NCI-H2196 (cell line): ENCODE data around the gene ISM2.

Source experiments
- DNase-seq: peaks from one replicate; lab custom pipeline; 2025; ENCODE audit not compliant: unreplicated experiment; lab: John Stamatoyannopoulos, UW

Gene ISM2

GRCh38 chr14:77508249-77508648 is 9.6 kb upstream of the ISM2 start:
- no peak for DNase-seq

DNA sequence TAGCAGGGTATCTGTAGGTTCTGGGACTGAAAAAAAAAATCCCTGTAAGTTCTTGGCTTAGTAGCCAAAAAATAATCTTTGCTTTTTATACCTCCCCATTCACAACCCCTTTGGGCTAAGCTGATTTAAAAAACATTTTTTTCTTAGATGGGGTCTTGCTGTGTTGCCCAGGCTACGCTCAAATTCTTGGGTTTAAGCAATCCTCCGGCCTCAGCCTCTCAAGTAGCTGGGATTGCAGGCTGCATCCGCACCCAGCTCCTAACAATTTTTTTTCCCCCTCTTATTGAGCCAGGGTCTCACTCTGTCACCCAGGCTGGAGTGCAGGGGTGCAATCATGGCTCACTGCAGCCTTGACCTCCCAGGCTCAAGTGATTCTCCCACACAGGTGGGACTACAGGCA is 9.1 kb upstream of the ISM2 start:
- no peak for DNase-seq

DNA sequence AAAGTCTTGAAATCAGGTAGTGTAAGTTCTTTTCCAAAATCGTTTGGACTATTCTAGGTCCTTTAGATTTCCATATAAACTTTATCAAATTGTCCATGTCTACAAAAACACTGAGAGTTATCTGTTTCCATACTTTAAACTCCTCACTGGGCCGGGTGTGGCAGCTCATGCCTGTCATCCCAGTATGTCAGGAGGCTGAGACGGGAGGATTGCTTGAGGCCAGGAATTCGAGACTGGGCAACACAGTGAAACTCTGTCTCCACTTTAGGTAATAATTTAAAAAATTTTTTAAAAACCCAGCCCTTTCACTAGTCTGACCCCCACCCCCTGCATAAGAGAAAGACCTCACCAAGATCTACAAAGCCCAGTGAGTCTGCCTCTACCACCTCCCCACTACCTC is 6.4 kb upstream of the ISM2 start:
- no peak for DNase-seq

DNA sequence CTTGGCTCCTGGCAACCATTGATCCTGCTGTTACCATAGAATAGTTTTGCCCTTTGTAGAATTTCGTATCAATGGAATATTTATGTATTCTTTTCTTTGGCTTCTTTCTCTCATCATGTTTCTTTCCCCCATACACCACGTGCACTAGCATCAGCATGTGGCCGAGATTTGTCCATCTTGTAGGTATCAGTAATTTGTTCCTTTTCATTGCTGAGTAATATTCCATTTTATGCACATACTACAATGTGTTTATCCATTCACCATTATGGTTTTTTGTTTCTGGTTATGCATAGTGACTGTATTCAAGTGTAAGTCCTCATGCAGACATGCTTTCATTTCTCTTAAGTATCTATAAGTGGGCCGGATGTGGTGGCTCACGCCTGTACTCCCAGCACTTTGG is 4.5 kb upstream of the ISM2 start:
- no peak for DNase-seq

- no peak for DNase-seq
Measured at GRCh38 chr14:77502109-77502782, 3.6 kb upstream of the ISM2 start.

DNA sequence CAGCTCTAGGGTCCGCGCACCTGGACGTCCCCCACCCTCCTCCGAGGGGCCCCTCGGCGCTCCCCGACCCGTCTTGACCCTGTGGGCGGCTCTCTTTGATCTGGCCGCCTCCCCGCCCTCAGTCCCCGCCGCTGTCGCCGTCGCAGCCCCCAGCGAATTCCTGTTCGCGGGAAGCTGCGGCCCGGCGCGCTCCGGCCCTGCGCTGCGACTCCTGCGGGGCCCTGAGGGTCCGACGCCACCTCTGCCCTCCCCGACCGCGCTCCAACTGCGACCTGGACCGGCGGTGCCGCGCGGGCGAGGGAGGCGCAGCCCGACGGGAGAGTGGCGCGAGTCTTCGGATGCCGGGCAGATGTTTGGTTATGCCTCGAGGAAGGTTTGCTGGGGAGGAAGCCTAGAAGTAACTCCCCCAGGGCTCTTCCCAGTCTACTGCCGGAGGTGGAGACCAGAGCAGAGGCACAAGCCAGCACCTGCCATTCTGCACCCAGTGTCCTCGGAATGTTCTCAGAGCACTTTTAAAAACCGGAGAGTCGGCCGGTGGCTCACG is 440 bp upstream of the ISM2 start:
- DNase-seq, result peak; percentile 23

GRCh38 chr14:77495334-77495733 is 3.3 kb downstream of the ISM2 start:
- DNase-seq, result no peak

DNA sequence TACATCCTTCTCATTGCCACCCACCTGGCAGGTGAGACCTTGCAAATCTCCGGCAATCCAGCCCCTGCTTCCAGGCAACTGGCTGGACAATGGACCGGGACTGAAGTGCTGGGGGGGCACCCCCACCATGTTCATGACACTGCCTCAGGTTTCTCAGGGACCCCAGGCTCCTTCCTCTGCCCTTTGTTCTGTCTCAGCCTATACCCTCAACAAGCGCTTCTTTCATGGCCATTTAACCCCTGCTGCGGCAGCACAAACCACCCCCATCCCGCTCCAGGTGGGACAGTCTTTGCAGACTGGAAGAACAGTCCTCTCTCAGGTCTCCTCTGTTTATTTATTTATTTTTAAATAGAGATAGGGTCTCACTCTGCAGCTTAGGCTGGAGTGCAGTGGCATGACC is 7.6 kb downstream of the ISM2 start:
- DNase-seq, result no peak

- no peak for DNase-seq
Measured at GRCh38 chr14:77490347-77490986, 8.1 kb downstream of the ISM2 start.

DNA sequence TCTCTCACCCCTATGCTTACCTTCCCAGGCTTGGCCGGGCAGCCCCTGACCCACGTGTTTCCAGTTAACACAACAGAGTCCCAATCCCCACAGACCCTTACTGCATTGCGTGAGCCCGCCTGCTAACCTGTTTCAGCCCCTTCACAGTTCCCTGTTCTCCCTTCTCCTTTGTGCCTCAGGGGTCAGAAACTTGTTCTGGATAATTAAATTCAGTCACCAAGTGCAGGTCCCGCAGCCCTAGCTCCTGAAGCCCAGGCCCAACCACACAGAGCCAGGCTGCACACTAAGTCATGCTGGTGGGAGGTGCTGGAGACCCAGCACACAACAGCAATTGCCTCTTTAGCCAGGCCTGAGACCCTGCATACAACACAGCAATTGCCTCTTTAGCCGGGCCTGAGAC is 9.6 kb downstream of the ISM2 start:
- no peak for DNase-seq

GRCh38 chr14:77488558-77488957 is 10.1 kb downstream of the ISM2 start:
- no peak for DNase-seq

DNA sequence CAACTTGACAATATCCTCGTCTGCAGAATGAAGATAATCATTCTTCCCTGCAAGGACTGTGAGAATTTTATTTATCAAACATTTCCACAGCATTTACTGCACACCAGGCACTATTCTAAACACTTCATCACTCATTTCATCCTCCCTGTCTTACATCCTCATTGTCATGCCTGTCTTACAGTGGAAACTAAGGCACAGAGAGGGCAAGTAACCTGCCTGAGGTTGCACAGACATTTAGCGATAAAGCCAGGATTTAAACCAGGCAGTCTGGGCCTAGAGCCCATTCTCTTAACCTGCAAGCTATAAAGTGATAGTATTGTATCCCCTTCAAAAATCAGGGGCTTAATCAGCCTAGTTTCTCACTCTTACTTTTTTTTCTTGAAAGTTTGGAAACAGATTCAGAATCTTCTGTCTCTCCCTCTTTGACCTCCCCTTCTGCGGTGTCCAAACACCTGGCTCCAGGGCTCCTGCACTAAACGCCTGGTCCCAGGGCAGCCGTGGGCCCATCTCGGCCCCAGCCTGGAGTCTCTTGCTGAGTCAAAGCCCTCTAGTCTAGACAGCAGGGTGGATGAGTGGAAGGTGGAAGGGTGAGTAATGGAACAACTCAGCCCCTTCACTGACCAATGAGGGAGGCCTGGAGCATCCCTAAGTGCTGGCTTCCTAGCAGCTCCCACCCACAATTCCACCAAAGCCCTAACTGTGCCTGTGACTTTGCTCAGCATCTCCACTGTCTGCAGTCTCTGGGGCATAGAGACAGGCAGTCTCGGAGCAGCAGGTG is 12.5 kb downstream of the ISM2 start:
- no peak for DNase-seq

DNA sequence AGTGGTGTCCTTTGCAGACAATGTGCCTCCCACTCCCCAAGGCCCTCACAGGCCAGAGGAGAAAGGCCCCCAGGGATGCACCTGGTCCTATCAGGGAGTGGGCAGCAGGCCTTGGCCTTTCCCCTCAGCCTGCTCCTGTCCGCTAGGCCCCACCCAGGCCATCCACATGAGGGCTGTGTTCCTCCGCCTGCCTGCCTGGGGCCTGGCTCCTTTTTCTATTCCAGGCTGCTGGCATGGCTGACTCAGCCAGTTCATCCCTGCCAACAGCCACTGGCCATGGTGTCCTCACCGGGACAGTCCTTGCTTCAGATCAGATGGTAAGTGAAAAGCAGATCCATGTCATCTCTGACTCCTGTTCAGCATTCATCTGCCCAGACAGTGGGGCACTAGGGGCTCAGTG is 13.4 kb downstream of the ISM2 start:
- DNase-seq, result no peak

- no peak for DNase-seq
Measured at GRCh38 chr14:77482422-77482821, 16.2 kb downstream of the ISM2 start.

DNA sequence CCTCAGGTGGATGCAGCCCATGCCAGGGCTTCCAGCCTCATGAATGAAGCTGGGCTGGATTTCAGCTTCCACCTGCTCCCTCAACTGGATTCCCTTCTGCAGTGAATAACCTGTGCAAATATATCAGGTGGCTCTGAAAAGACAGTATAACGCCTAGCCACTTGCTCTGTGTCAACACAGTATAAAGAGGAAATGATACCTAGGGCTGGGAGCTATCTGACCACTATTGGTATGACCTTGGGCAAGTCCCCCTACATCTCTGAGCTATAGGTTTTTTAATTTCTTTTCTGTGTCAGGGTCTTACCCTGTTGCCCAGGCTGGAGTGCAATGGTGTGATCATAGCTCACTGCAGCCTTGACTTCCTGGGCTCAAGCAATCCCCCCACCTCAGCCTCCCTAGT is 19.8 kb downstream of the ISM2 start:
- no peak for DNase-seq

DNA sequence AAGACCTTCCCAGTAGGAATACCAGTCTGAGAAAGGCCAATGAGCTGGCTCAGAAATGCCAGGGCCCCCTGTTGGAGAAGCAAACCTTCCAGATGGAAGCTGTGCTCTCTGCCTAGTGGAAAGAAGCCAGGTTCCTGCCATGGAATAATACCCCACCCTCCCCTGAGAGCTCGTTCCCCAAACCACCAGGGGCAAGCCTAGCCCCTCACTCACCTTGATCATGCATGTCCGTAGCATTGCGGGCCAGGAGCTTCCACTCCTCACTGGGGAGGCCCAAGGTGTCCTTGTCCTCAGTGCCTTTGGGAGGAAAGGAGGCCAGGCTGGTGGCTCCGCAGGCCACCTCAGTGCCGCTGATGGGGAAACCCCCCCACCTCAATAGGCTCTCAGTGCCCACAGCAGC is 20.6 kb downstream of the ISM2 start:
- DNase-seq, result no peak

DNA sequence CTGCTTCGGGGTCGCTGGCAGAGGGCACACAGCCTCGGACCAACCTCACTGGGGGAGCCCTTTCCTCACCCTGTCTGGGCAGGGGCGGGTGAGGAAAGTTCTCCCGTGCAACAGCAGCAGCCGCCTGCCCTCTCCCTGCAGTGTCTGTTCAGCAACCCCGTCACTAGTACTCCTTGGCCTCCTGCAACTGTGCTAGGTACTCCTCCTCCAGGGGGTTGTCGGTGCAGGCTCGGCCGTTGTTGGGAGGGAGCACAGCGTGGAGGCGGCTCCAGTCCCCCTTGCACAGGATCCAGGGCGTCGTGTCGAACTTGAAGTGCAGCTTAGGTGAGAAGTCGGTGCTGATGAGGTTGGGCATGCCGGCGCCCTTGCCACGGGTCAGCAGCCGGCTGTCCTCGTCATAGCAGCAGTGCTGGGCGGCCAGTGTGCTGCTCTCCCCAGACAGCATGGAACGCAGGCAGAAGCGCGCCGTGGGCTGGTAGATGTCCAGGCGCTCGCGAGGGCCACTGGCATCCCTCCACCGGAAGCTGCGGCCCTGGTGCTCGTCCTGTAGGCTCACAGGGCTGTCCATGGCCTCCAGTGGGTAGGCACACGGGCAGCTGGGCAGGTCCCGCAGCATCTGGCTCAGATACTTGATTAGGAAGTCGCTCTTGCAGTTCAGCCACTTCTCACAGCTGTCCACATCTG is 23.0 kb downstream of the ISM2 start:
- DNase-seq, result no peak

GRCh38 chr14:77474479-77475177 is 24.0 kb downstream of the ISM2 start:
- DNase-seq, result no peak

DNA sequence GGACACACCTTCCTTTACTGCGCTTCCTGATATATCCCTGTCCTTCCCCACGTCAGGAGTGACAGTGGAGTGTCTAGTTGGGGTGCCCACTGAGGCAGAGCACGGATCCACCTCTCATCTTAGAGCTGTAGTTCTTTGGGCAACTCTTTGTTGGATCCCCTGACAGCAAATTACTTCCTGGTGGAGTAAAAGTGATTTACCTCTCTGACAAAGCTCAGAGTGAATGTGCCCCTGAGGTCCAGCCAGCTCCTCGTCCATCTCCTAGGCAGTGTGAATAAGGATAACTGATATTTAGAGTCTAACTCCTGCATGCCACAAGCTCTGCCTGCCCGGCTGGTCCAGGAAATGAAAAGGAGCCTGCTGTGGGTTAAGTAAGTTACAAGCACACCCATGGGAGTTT is 24.7 kb downstream of the ISM2 start:
- DNase-seq, result no peak

DNA sequence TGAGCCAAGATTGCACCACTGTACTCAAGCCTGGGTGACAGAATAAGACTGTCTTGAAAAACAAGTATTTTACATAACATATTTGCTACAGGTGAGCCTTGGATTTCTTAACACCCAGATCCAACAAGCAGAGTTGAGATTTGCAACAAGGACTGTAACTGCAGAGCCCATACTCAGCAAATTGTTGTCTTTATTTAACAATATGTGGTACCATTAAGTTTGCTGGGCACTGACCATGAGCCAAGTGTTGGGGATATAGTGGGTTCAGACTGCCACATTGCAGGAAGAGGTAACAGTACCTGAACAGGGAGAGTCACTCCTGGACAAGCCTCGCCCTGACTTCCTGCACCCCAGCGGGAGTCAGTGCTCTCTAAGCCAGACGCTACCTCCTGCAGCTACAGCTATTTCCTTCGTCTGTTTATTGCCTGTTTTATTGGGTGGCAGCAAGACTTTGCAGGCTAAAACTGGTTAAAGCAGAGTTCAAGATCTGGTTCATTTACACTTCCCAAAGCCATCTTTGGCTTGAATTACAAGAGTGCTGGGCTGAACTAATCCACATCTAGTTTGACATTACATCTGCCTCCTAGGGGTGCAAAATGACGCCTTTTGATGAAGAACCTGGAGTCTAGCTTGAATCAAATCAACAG is 28.3 kb downstream of the ISM2 start:
- no peak for DNase-seq
